Endothelial cell of umbilical vein (primary cell): ENCODE results near the gene PRDM16. TPM values are rescaled to one million over a fixed set of nuclear protein-coding genes. Genes with fewer than 3 reads are reported as not detected.

ENCODE experiments used
- BruUV-seq: library from RNA; stranded (reverse); fragments of 400-500 nt; replicated peaks from 2 replicates; lab custom pipeline; 2021; lab: Mats Ljungman, UMichigan
- CTCF ChIA-PET: fragments of 300-600, 350-600 bp; sonication (Branson Sonifier 250); formaldehyde crosslinking; loops from one replicate; lab custom pipeline; 2021; ENCODE audit warnings: antibody characterized with exemption, inconsistent platforms; lab: Charles Lee
- POLR2A ChIA-PET: fragments of 300-600, 350-600 bp; sonication (Branson Sonifier 250); formaldehyde crosslinking; loops from one replicate; lab custom pipeline; 2021; ENCODE audit warnings: antibody characterized with exemption, inconsistent platforms; lab: Charles Lee
- DNase-seq: peaks from one replicate; pipeline ENCODE4 v3.0.0-alpha.2; 2011; ENCODE audit warnings: low read depth, low spot score
- FAIRE-seq: peaks from 2 replicates; lab custom pipeline; 2011; peaks lifted over from hg19 to GRCh38; lab: Jason Lieb, UNC
- H2AFZ ChIP-seq: 2 replicates; pipeline ENCODE4 v1.6.0; 2012; ENCODE audit warnings: low read depth, low read length, control low read depth, inconsistent platforms
- H3K27ac ChIP-seq: 2 replicates; pipeline ENCODE4 v1.5.1; 2011; ENCODE audit warnings: low read depth, mild to moderate bottlenecking, control low read depth, low read length, moderate library complexity; ENCODE audit not compliant: insufficient read depth
- H3K27me3 ChIP-seq, 2 experiments: 2 replicates each; pipeline versions ENCODE4 v1.6.0 to v1.6.1; 2011; ENCODE audit warnings: low read length in 2 of 2, mixed read lengths in 1 of 2; ENCODE audit not compliant: control insufficient read depth in 2 of 2, insufficient read depth in 2 of 2
- H3K36me3 ChIP-seq, 2 experiments: 2 replicates in 1 of 2; 3 replicates in 1 of 2; pipeline ENCODE4 v1.5.1; 2011; ENCODE audit warnings: low read length in 2 of 2, mild to moderate bottlenecking in 1 of 2, moderate library complexity in 1 of 2; ENCODE audit not compliant: control insufficient read depth in 2 of 2, insufficient read depth in 2 of 2; ENCODE audit errors: extremely low read depth in 1 of 2
- H3K4me1 ChIP-seq: 3 replicates; pipeline ENCODE4 v1.5.1; 2011; ENCODE audit warnings: mild to moderate bottlenecking, low read length; ENCODE audit not compliant: control insufficient read depth, insufficient read depth; ENCODE audit errors: extremely low read depth
- H3K4me2 ChIP-seq: 2 replicates; pipeline ENCODE4 v1.6.1; 2011; ENCODE audit warnings: low read length, control low read depth, mixed read lengths; ENCODE audit not compliant: insufficient read depth
- H3K4me3 ChIP-seq, 3 experiments: fragments of 200-600 bp in 1 of 3; sonication (generic), shearing (Covaris generic) in 1 of 3; replicated peaks in 1 of 3; 2 replicates each; pipeline ENCODE4 v1.5.1; 2011 to 2016; ENCODE audit warnings: control low read depth in 3 of 3, low read length in 3 of 3, mild to moderate bottlenecking in 2 of 3, inconsistent platforms in 1 of 3, low read depth in 1 of 3, moderate library complexity in 1 of 3; ENCODE audit not compliant: insufficient read depth in 1 of 3
- H3K79me2 ChIP-seq: 2 replicates; pipeline ENCODE4 v1.6.0; 2012; ENCODE audit warnings: low read length, inconsistent platforms; ENCODE audit not compliant: control insufficient read depth, insufficient read depth
- H3K9ac ChIP-seq: replicated peaks from 2 replicates; pipeline ENCODE3; 2011; ENCODE audit warnings: low read length, control low read depth; ENCODE audit not compliant: insufficient read depth; ENCODE audit errors: extremely low read depth
- H3K9me1 ChIP-seq: replicated peaks from 3 replicates; pipeline ENCODE4 v1.6.0; 2011; ENCODE audit warnings: mild to moderate bottlenecking, low read length; ENCODE audit not compliant: control insufficient read depth, insufficient read depth; ENCODE audit errors: extremely low read depth
- H3K9me3 ChIP-seq: replicated peaks from 2 replicates; pipeline ENCODE4 v1.5.1; 2012; ENCODE audit warnings: low read length, inconsistent platforms; ENCODE audit not compliant: control insufficient read depth, insufficient read depth
- H4K20me1 ChIP-seq: replicated peaks from 2 replicates; pipeline ENCODE3; 2011; ENCODE audit warnings: mild to moderate bottlenecking, low read length; ENCODE audit not compliant: control insufficient read depth, insufficient read depth; ENCODE audit errors: extremely low read depth
- CTCF ChIP-seq, 2 donors: IDR thresholded peaks; 1 replicate in 1 of 2; 2 replicates in 1 of 2; pipeline ENCODE4 v1.5.1; 2011; ENCODE audit warnings: low read length in 2 of 2, mild to moderate bottlenecking in 2 of 2, moderate library complexity in 2 of 2, control low read depth in 1 of 2, inconsistent platforms in 1 of 2, low read depth in 1 of 2; ENCODE audit not compliant: insufficient read depth in 1 of 2; ENCODE audit errors: extremely low read depth in 1 of 2
- EZH2 ChIP-seq: IDR thresholded peaks from 2 replicates; pipeline ENCODE4 v1.6.1; 2012; ENCODE audit warnings: borderline replicate concordance, low read depth, mild to moderate bottlenecking, moderate library complexity, low read length, inconsistent platforms; ENCODE audit not compliant: severe bottlenecking
- FOS ChIP-seq: IDR thresholded peaks from 2 replicates; pipeline ENCODE4 v1.6.1; 2011; ENCODE audit warnings: mild to moderate bottlenecking, low read length, moderate library complexity, borderline replicate concordance; ENCODE audit not compliant: insufficient read depth
- JUN ChIP-seq: IDR thresholded peaks from 2 replicates; pipeline ENCODE4 v1.6.1; 2011; ENCODE audit warnings: borderline replicate concordance, low read depth; ENCODE audit not compliant: insufficient read length, insufficient read depth
- dilution Hi-C: fragments of 300-500 bp; cut with MboI; formaldehyde crosslinking; loops from one replicate; pipeline ENCODE4 v1.15.0; 2019; ENCODE audit warnings: low sequenced_read_pairs; ENCODE audit not compliant: extremely low pct_ligation_motif_present
- intact Hi-C: fragments of 100-400 bp; cut with micrococcal nuclease; formaldehyde crosslinking; loops from one replicate; pipeline ENCODE4 v1.10.0; 2022
- polyA plus RNA-seq, 4 experiments: library from polyadenylated mRNA; depleted of rRNA in 3 of 4; stranded (reverse) in 3 of 4; unstranded in 1 of 4; fragments of >200 nt; gene quantifications; 2 replicates each; pipeline versions ENCODE4 v1.2.1 to v1.2.3, GENCODE V29; 2011 to 2012; ENCODE audit warnings: missing spikeins in 1 of 4
- total RNA-seq: library from RNA; stranded (reverse); gene quantifications from 2 replicates; pipeline ENCODE4 v1.2.3, GENCODE V29; 2021
- TF ChIP-seq, protein P1 (sequence below): IDR thresholded peaks from 2 replicates; pipeline ENCODE4 v1.6.1; 2011; ENCODE audit not compliant: insufficient read depth, insufficient read length

PRDM16 gene
- total and polyA plus RNA-seq, 2 donors (not counting 3 experiments of a cell fraction or from before 2014, with no cell fraction given): not detected

GRCh38 chr1:3417082-3417739, 348.2 kb downstream of the PRDM16 start:
- DNase-seq (no peak), FAIRE-seq (no peak)
- dilution Hi-C loops (no loop called here), intact Hi-C loops (loop anchor here (10.0 kb wide), 1 partner anchor 772 kb away; no protein-coding TSS in a partner anchor)
- no peaks in the 10 kb centered on the region for H3K79me2 ChIP-seq
- H3K9me3 ChIP-seq: no peaks in the 10 kb centered on the region
- H3K27ac ChIP-seq: no peak overlapping the region
- no TSS peak for BruUV-seq
- H3K27me3 ChIP-seq: no peaks in the 10 kb centered on the region
- TF ChIP-seq EZH2: no peak
- peak; percentile 2 to 31 for TF ChIP-seq CTCF (IDR thresholded peaks at IDR 0.05; ENCODE audit: extremely low read depth in 1 of 2, insufficient read depth in 1 of 2, low read depth in 1 of 2, low read length in 2 of 2)
- TF ChIP-seq, protein P1, sequence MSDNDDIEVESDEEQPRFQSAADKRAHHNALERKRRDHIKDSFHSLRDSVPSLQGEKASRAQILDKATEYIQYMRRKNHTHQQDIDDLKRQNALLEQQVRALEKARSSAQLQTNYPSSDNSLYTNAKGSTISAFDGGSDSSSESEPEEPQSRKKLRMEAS: no peak
- no peaks in the 10 kb centered on the region for H3K4me1 ChIP-seq
- H4K20me1 ChIP-seq: no peaks in the 10 kb centered on the region
- no peaks in the 10 kb centered on the region for H3K36me3 ChIP-seq
- CTCF ChIA-PET: interaction anchor here (1.7 kb wide), 1 partner anchor 14 kb away, joined by 4 read pairs; no protein-coding TSS in a partner anchor
- H3K9me1 ChIP-seq: no peaks in the 10 kb centered on the region
- POLR2A ChIA-PET: no interaction called here
- H3K4me2 ChIP-seq: no peak overlapping the region
- no peak overlapping the region for H3K4me3 ChIP-seq
- no peak overlapping the region for H2AFZ ChIP-seq
- no peak overlapping the region for H3K9ac ChIP-seq

GRCh38 chr1:3417934-3418333, 348.9 kb downstream of the PRDM16 start:
- no peak overlapping the region for H3K9ac ChIP-seq
- FAIRE-seq (no peak), DNase-seq (no peak)
- H3K4me3 ChIP-seq: no peak overlapping the region
- no peaks in the 10 kb centered on the region for H3K4me1 ChIP-seq
- dilution Hi-C loops (no loop called here), intact Hi-C loops (loop anchor here (10.0 kb wide), 1 partner anchor 773 kb away; no protein-coding TSS in a partner anchor)
- H3K9me3 ChIP-seq: no peaks in the 10 kb centered on the region
- ChIA-PET CTCF (interaction anchor here (1.7 kb wide), 1 partner anchor 14 kb away, joined by 4 read pairs; no protein-coding TSS in a partner anchor), POLR2A (no interaction called here)
- no peaks in the 10 kb centered on the region for H3K27me3 ChIP-seq
- H3K4me2 ChIP-seq: no peak overlapping the region
- TF ChIP-seq FOS (no peak), JUN (no peak)
- TF ChIP-seq, protein P1: no peak
- H3K36me3 ChIP-seq: no peaks in the 10 kb centered on the region
- H4K20me1 ChIP-seq: no peaks in the 10 kb centered on the region
- no peak overlapping the region for H2AFZ ChIP-seq
- H3K27ac ChIP-seq: no peak overlapping the region
- BruUV-seq: no TSS peak
- H3K79me2 ChIP-seq: no peaks in the 10 kb centered on the region
- H3K9me1 ChIP-seq: no peaks in the 10 kb centered on the region
